ENCODE measurements around the gene MED16.

GRCh38 chr19:855142-855541 is 37.8 kb downstream of the MED16 start:
- TF ChIP-seq, protein P1, sequence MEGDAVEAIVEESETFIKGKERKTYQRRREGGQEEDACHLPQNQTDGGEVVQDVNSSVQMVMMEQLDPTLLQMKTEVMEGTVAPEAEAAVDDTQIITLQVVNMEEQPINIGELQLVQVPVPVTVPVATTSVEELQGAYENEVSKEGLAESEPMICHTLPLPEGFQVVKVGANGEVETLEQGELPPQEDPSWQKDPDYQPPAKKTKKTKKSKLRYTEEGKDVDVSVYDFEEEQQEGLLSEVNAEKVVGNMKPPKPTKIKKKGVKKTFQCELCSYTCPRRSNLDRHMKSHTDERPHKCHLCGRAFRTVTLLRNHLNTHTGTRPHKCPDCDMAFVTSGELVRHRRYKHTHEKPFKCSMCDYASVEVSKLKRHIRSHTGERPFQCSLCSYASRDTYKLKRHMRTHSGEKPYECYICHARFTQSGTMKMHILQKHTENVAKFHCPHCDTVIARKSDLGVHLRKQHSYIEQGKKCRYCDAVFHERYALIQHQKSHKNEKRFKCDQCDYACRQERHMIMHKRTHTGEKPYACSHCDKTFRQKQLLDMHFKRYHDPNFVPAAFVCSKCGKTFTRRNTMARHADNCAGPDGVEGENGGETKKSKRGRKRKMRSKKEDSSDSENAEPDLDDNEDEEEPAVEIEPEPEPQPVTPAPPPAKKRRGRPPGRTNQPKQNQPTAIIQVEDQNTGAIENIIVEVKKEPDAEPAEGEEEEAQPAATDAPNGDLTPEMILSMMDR (IDR thresholded peaks at IDR 0.05; ENCODE audit: low read depth, low read length): no peak
- no peak for TF ChIP-seq POLR2A (IDR thresholded peaks at IDR 0.05; ENCODE audit: extremely low read depth, insufficient read length)

Measured in NB4 (cell line).